H9 (cell line): ENCODE data around the gene UNC80. TPM values are rescaled to one million over a fixed set of nuclear protein-coding genes. Genes with fewer than 3 reads are reported as not detected.

Source experiments
- DNase-seq: peaks from one replicate; pipeline ENCODE4 v3.0.0-alpha.2; 2017
- H2AFZ ChIP-seq: one replicate; pipeline ENCODE4 v1.6.1; 2013; ENCODE audit warnings: mild to moderate bottlenecking, low read length, control low read depth, moderate library complexity
- H2AK5ac ChIP-seq: 2 replicates; pipeline ENCODE4 v1.6.1; 2013; ENCODE audit warnings: low read length, control low read depth, mixed read lengths; ENCODE audit not compliant: insufficient read length
- H2BK120ac ChIP-seq: one replicate; pipeline ENCODE4 v1.6.1; 2013; ENCODE audit warnings: low read depth, mild to moderate bottlenecking, low read length, control low read depth, inconsistent platforms; ENCODE audit not compliant: poor library complexity, severe bottlenecking
- H2BK12ac ChIP-seq: 2 replicates; pipeline ENCODE4 v1.6.1; 2013; ENCODE audit warnings: low read length, control low read depth, mixed read lengths, low read depth; ENCODE audit not compliant: insufficient read length
- H2BK15ac ChIP-seq: 2 replicates; pipeline ENCODE4 v1.6.1; 2013; ENCODE audit warnings: low read depth, low read length, control low read depth
- H2BK20ac ChIP-seq: one replicate; pipeline ENCODE4 v1.6.1; 2013; ENCODE audit warnings: low read depth, mild to moderate bottlenecking, low read length, control low read depth, inconsistent platforms; ENCODE audit not compliant: poor library complexity, severe bottlenecking
- H2BK5ac ChIP-seq: 2 replicates; pipeline ENCODE4 v1.6.1; 2013; ENCODE audit warnings: low read length, control low read depth, mixed read lengths; ENCODE audit not compliant: insufficient read length
- H3K14ac ChIP-seq: 2 replicates; pipeline ENCODE4 v1.6.1; 2013; ENCODE audit warnings: low read length, control low read depth; ENCODE audit not compliant: insufficient read depth
- H3K18ac ChIP-seq: 2 replicates; pipeline ENCODE4 v1.6.1; 2013; ENCODE audit warnings: low read depth, mild to moderate bottlenecking, mixed read lengths, low read length, control low read depth; ENCODE audit not compliant: insufficient read length
- H3K23ac ChIP-seq: 2 replicates; pipeline ENCODE4 v1.6.1; 2013; ENCODE audit warnings: low read length, control low read depth, mixed read lengths, low read depth; ENCODE audit not compliant: insufficient read length
- H3K23me2 ChIP-seq: 2 replicates; pipeline ENCODE4 v1.6.1; 2013; ENCODE audit warnings: low read depth, mild to moderate bottlenecking, mixed read lengths, low read length, control low read depth; ENCODE audit not compliant: insufficient read length, poor library complexity, severe bottlenecking
- H3K27ac ChIP-seq: 2 replicates; pipeline ENCODE4 v1.5.1; 2013; ENCODE audit warnings: low read length, control low read depth, mixed read lengths, low read depth; ENCODE audit not compliant: insufficient read length
- H3K27me3 ChIP-seq: 2 replicates; pipeline ENCODE4 v1.6.1; 2013; ENCODE audit warnings: low read length, control low read depth, inconsistent platforms; ENCODE audit not compliant: insufficient read depth
- H3K4ac ChIP-seq: 2 replicates; pipeline ENCODE4 v1.6.1; 2013; ENCODE audit warnings: low read depth, mild to moderate bottlenecking, control low read depth, inconsistent platforms, low read length, moderate library complexity
- H3K4me1 ChIP-seq: 2 replicates; pipeline ENCODE4 v1.6.1; 2013; ENCODE audit warnings: low read length, control low read depth, inconsistent platforms; ENCODE audit not compliant: insufficient read depth
- H3K4me2 ChIP-seq: 2 replicates; pipeline ENCODE4 v1.6.1; 2013; ENCODE audit warnings: low read length, control low read depth, mixed read lengths; ENCODE audit not compliant: insufficient read length, insufficient read depth
- H3K56ac ChIP-seq: 2 replicates; pipeline ENCODE4 v1.6.1; 2013; ENCODE audit warnings: low read depth, mild to moderate bottlenecking, mixed read lengths, low read length, control low read depth; ENCODE audit not compliant: insufficient read length
- H3K79me1 ChIP-seq: 2 replicates; pipeline ENCODE4 v1.6.1; 2013; ENCODE audit warnings: low read depth, mild to moderate bottlenecking, moderate library complexity, low read length, control low read depth, inconsistent platforms; ENCODE audit not compliant: insufficient read depth, poor library complexity, severe bottlenecking
- H3K79me2 ChIP-seq: 2 replicates; pipeline ENCODE4 v1.6.1; 2013; ENCODE audit warnings: low read length, control low read depth, inconsistent platforms; ENCODE audit not compliant: insufficient read depth
- H3K9ac ChIP-seq: 2 replicates; pipeline ENCODE4 v1.6.1; 2013; ENCODE audit warnings: low read length, control low read depth, mixed read lengths; ENCODE audit not compliant: insufficient read length; ENCODE audit errors: extremely low read depth
- H3K9me3 ChIP-seq: one replicate; pipeline ENCODE4 v1.6.1; 2013; ENCODE audit warnings: low read depth, low read length, inconsistent platforms; ENCODE audit not compliant: control insufficient read depth
- H3T11ph ChIP-seq: one replicate; pipeline ENCODE4 v1.6.1; 2013; ENCODE audit warnings: mild to moderate bottlenecking, low read length, control low read depth, inconsistent platforms
- H4K20me1 ChIP-seq: one replicate; pipeline ENCODE4 v1.6.1; 2013; ENCODE audit not compliant: control insufficient read depth, insufficient read length, insufficient read depth
- H4K5ac ChIP-seq: 2 replicates; pipeline ENCODE4 v1.6.1; 2013; ENCODE audit warnings: low read depth, mild to moderate bottlenecking, mixed read lengths, low read length, control low read depth; ENCODE audit not compliant: insufficient read length
- H4K8ac ChIP-seq: replicated peaks from 2 replicates; pipeline ENCODE4 v1.6.1; 2013; ENCODE audit warnings: low read length, control low read depth, mixed read lengths, low read depth; ENCODE audit not compliant: insufficient read length
- H4K91ac ChIP-seq: 2 replicates; pipeline ENCODE4 v1.6.1; 2013; ENCODE audit warnings: low read depth, mild to moderate bottlenecking, moderate library complexity, mixed read lengths, low read length, control low read depth; ENCODE audit not compliant: insufficient read length
- H3K27ac Mint-ChIP-seq, 3 experiments: 2 replicates in 2 of 3; 3 replicates in 1 of 3; pipeline ENCODE4 v1.8.0; 2020 to 2021; ENCODE audit warnings: mixed read lengths in 3 of 3, mild to moderate bottlenecking in 1 of 3, moderate library complexity in 1 of 3
- H3K27me3 Mint-ChIP-seq: 2 replicates; pipeline ENCODE4 v1.8.0; 2021; ENCODE audit warnings: low read depth, mild to moderate bottlenecking, moderate library complexity, mixed read lengths
- H3K36me3 Mint-ChIP-seq, 3 experiments: 2 replicates in 2 of 3; 3 replicates in 1 of 3; pipeline ENCODE4 v1.8.0; 2020 to 2021; ENCODE audit warnings: low read depth in 3 of 3, mixed read lengths in 3 of 3; ENCODE audit not compliant: insufficient read depth in 1 of 3
- H3K4me1 Mint-ChIP-seq, 2 experiments: 2 replicates each; pipeline ENCODE4 v1.8.0; 2020; ENCODE audit warnings: mixed read lengths in 2 of 2
- H3K4me3 Mint-ChIP-seq, 2 experiments: 2 replicates in 1 of 2; 3 replicates in 1 of 2; pipeline ENCODE4 v1.8.0; 2020 to 2021; ENCODE audit warnings: mild to moderate bottlenecking in 2 of 2, mixed read lengths in 2 of 2, moderate library complexity in 1 of 2
- H3K9me3 Mint-ChIP-seq, 2 experiments: 2 replicates in 1 of 2; 3 replicates in 1 of 2; pipeline ENCODE4 v1.8.0; 2020; ENCODE audit warnings: mild to moderate bottlenecking in 2 of 2, mixed read lengths in 2 of 2, moderate library complexity in 1 of 2
- CTCF ChIP-seq: fragments of 200-600 bp; sonication (generic); conservative IDR thresholded peaks from 3 replicates; pipeline ENCODE4 v1.8.0; 2021; ENCODE audit warnings: antibody characterized with exemption, mild to moderate bottlenecking
- WGBS: extraction: QIAGEN DNeasy Blood & Tissue Kit; methylation state at CpG from one replicate; pipeline ENCODE4 v1.1.7; 2013; ENCODE audit warnings: missing lambda C conversion rate, low lambda C conversion rate, mixed read lengths; ENCODE audit not compliant: insufficient read length; ENCODE audit errors: extremely low coverage; 5-methylcytosine and 5-hydroxymethylcytosine counted together
- total RNA-seq: library from RNA; stranded (reverse); gene quantifications from 2 replicates; pipeline ENCODE4 v1.2.1, GENCODE V29; 2021

Gene UNC80
- total RNA-seq, 1 experiment from 2014 or later = 0.52 TPM

GRCh38 chr2:210022824-210023223 is 251.2 kb downstream of the UNC80 start:
- H2AFZ ChIP-seq = no peak overlapping the region
- H3K79me2 ChIP-seq = no peaks in the 10 kb centered on the region
- H3K27ac ChIP-seq = no peak overlapping the region
- no peak overlapping the region for H3K4me3 Mint-ChIP-seq
- H3K27me3 Mint-ChIP-seq = no peaks in the 10 kb centered on the region
- no peaks in the 10 kb centered on the region for H3K4me1 ChIP-seq
- H3K14ac ChIP-seq = no peak overlapping the region
- H3K4me1 Mint-ChIP-seq = no peaks in the 10 kb centered on the region
- no peak overlapping the region for H3K27ac Mint-ChIP-seq
- no peaks in the 10 kb centered on the region for H3K79me1 ChIP-seq
- H3T11ph ChIP-seq = no peak overlapping the region
- H3K4ac ChIP-seq = no peak overlapping the region
- no peak overlapping the region for H3K23ac ChIP-seq
- DNase-seq = no peak
- H3K4me2 ChIP-seq = no peak overlapping the region
- no CpG with 5 or more reads among the region's 3 CpGs for WGBS
- no peak overlapping the region for H3K9ac ChIP-seq
- H3K23me2 ChIP-seq = no peaks in the 10 kb centered on the region
- TF ChIP-seq CTCF = no peak
- H4K8ac ChIP-seq = no peak overlapping the region
- no peaks in the 10 kb centered on the region for H3K27me3 ChIP-seq
- no peak overlapping the region for H2AK5ac ChIP-seq
- H2BK120ac ChIP-seq = no peak overlapping the region
- no peak overlapping the region for H3K18ac ChIP-seq
- no peak overlapping the region for H2BK15ac ChIP-seq
- H3K9me3 ChIP-seq = no peaks in the 10 kb centered on the region
- H2BK5ac ChIP-seq = no peak overlapping the region
- no peaks in the 10 kb centered on the region for H4K20me1 ChIP-seq
- no peak overlapping the region for H4K91ac ChIP-seq
- no peak overlapping the region for H3K56ac ChIP-seq
- H3K36me3 Mint-ChIP-seq = peaks cover 23 to 68% (median 56%) of the 10 kb centered on the region in 3 experiments
- H4K5ac ChIP-seq = no peak overlapping the region
- H3K9me3 Mint-ChIP-seq = no peaks in the 10 kb centered on the region
- H2BK12ac ChIP-seq = no peak overlapping the region
- no peak overlapping the region for H2BK20ac ChIP-seq
